ENCODE measurements around the gene NHLRC2. TPM values are rescaled to one million over a fixed set of nuclear protein-coding genes. Genes with fewer than 3 reads are reported as not detected.

The NHLRC2 gene
- total RNA-seq, 1 experiment from 2014 or later: 30.8 TPM

DNA sequence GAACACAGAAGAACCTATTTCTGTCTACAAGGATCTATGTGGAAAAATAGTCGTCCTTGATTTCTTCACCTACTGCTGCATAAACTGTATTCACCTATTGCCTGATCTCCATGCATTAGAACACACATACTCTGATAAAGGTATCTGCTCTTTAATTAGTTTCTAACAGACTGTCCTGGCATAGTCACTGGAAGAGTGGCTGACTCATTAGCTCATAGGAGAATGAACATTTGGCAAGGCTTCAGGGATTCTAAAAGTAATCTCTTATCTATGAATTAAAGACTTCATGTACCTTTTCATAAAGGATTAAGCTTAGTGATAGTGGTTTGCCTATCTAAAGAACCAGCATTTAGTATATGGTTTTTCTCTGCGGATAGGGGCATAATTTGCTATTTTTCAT lies 4.1 kb downstream of the NHLRC2 start:
- Mint-ChIP-seq H3K4me1 (ENCODE audit: low read depth, unreplicated experiment) (no peaks in the 10 kb centered on the region), H3K4me3 (ENCODE audit: unreplicated experiment) (no peak overlapping the region), H3K27me3 (ENCODE audit: insufficient read depth, unreplicated experiment) (no peaks in the 10 kb centered on the region), H3K36me3 (ENCODE audit: insufficient read depth, unreplicated experiment) (peaks cover 40% of the 10 kb centered on the region), H3K27ac (ENCODE audit: unreplicated experiment) (no peak overlapping the region), H3K9me3 (ENCODE audit: unreplicated experiment) (no peaks in the 10 kb centered on the region)
- DNase-seq: no peak
- TF ChIP-seq, protein P1, sequence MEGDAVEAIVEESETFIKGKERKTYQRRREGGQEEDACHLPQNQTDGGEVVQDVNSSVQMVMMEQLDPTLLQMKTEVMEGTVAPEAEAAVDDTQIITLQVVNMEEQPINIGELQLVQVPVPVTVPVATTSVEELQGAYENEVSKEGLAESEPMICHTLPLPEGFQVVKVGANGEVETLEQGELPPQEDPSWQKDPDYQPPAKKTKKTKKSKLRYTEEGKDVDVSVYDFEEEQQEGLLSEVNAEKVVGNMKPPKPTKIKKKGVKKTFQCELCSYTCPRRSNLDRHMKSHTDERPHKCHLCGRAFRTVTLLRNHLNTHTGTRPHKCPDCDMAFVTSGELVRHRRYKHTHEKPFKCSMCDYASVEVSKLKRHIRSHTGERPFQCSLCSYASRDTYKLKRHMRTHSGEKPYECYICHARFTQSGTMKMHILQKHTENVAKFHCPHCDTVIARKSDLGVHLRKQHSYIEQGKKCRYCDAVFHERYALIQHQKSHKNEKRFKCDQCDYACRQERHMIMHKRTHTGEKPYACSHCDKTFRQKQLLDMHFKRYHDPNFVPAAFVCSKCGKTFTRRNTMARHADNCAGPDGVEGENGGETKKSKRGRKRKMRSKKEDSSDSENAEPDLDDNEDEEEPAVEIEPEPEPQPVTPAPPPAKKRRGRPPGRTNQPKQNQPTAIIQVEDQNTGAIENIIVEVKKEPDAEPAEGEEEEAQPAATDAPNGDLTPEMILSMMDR (IDR thresholded peaks at IDR 0.05; ENCODE audit: insufficient read depth in 1 of 2, low read depth in 1 of 2, low read length in 1 of 2, severe bottlenecking in 1 of 2, unreplicated experiment in 1 of 2): no peak
- ChIA-PET CTCF (no interaction called here), POLR2A (interaction anchor here (0.5 kb wide), 1 partner anchor 903 kb away, joined by 20 read pairs; no protein-coding TSS in a partner anchor)
- intact Hi-C loops (cut with micrococcal nuclease; ENCODE audit: unreplicated experiment): no loop called here
- Histone ChIP-seq H3K27me3 (replicated peaks; ENCODE audit: control insufficient read depth, insufficient read depth, low read length) (no peaks in the 10 kb centered on the region), H3K36me3 (ENCODE audit: control insufficient read depth, insufficient read depth, low read length) (no peaks in the 10 kb centered on the region), H3K4me3 (ENCODE audit: low read depth, low read length) (no peak overlapping the region), H3K9me3 (no peaks in the 10 kb centered on the region), H3K4me1 (peaks cover 8% of the 10 kb centered on the region; the same call in 1 of the 2 replicates)
- BruUV-seq (replicated peaks): no TSS peak

DNA sequence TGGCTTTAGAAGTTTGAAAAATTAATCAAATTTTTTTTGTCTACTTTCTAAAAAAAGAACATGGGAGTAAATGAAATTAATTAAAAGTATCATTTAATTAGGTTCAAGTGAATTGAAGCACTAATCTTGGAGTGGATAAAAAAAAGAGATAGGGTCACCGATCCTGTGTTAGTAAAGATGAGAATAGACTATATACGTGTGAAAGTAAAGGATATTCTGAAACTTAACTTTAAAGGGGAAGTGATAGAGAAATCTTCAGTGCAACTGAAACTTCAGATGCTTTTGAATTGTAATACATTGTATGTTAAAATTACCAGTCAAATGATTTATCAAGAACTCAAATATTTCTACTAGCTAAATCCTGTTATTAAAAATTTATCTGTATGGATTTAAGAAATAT lies 4.8 kb downstream of the NHLRC2 start:
- no TSS peak for BruUV-seq (replicated peaks)
- DNase-seq: no peak
- CTCF ChIA-PET: no interaction called here
- Mint-ChIP-seq H3K4me1 (ENCODE audit: low read depth, unreplicated experiment) (no peaks in the 10 kb centered on the region), H3K27ac (ENCODE audit: unreplicated experiment) (no peak overlapping the region), H3K9me3 (ENCODE audit: unreplicated experiment) (no peaks in the 10 kb centered on the region), H3K27me3 (ENCODE audit: insufficient read depth, unreplicated experiment) (no peaks in the 10 kb centered on the region), H3K4me3 (ENCODE audit: unreplicated experiment) (no peak overlapping the region), H3K36me3 (ENCODE audit: insufficient read depth, unreplicated experiment) (peaks cover 44% of the 10 kb centered on the region)
- no peak overlapping the region for H3K4me3 ChIP-seq (ENCODE audit: low read depth, low read length)
- H3K36me3 ChIP-seq (ENCODE audit: control insufficient read depth, insufficient read depth, low read length): no peaks in the 10 kb centered on the region
- H3K27me3 ChIP-seq (replicated peaks; ENCODE audit: control insufficient read depth, insufficient read depth, low read length): no peaks in the 10 kb centered on the region
- intact Hi-C loops (cut with micrococcal nuclease; ENCODE audit: unreplicated experiment): no loop called here
- H3K4me1 ChIP-seq: peaks cover 8% of the 10 kb centered on the region; the same call in 1 of the 2 replicates
- TF ChIP-seq, protein P1 (IDR thresholded peaks at IDR 0.05; ENCODE audit: insufficient read depth in 1 of 2, low read depth in 1 of 2, low read length in 1 of 2, severe bottlenecking in 1 of 2, unreplicated experiment in 1 of 2): no peak
- POLR2A ChIA-PET: no interaction called here
- H3K9me3 ChIP-seq: no peaks in the 10 kb centered on the region

DNA sequence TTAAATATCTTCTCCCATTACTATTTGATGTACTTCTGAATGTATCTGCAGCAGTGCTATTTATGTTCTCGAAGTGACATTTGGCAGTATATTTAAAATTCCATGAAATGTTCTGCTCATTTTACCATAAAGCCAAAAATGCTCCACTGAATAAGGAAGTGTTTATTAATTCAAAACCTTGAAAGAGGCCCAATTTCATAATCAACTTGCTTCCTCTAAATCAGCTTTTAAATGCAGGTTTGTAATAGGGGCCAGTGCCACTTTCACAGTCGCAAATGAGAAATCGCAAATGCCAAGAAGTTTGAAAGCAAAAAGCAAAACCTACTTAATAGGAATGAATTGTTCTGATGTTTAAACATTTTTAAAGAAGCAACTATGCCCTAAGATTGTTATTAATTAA lies 11.4 kb downstream of the NHLRC2 start:
- Mint-ChIP-seq H3K4me1 (ENCODE audit: low read depth, unreplicated experiment) (no peaks in the 10 kb centered on the region), H3K4me3 (ENCODE audit: unreplicated experiment) (no peak overlapping the region), H3K36me3 (ENCODE audit: insufficient read depth, unreplicated experiment) (peaks cover 35% of the 10 kb centered on the region), H3K9me3 (ENCODE audit: unreplicated experiment) (no peaks in the 10 kb centered on the region), H3K27ac (ENCODE audit: unreplicated experiment) (no peak overlapping the region), H3K27me3 (ENCODE audit: insufficient read depth, unreplicated experiment) (no peaks in the 10 kb centered on the region)
- Histone ChIP-seq H3K4me3 (ENCODE audit: low read depth, low read length) (no peak overlapping the region), H3K27me3 (replicated peaks; ENCODE audit: control insufficient read depth, insufficient read depth, low read length) (no peaks in the 10 kb centered on the region), H3K9me3 (no peaks in the 10 kb centered on the region; the same call in 1 of the 2 replicates), H3K4me1 (no peaks in the 10 kb centered on the region), H3K36me3 (ENCODE audit: control insufficient read depth, insufficient read depth, low read length) (no peaks in the 10 kb centered on the region)
- ChIA-PET POLR2A (no interaction called here), CTCF (no interaction called here)
- DNase-seq: no peak
- TF ChIP-seq, protein P1 (IDR thresholded peaks at IDR 0.05; ENCODE audit: insufficient read depth in 1 of 2, low read depth in 1 of 2, low read length in 1 of 2, severe bottlenecking in 1 of 2, unreplicated experiment in 1 of 2): no peak
- BruUV-seq (replicated peaks): no TSS peak
- intact Hi-C loops (cut with micrococcal nuclease; ENCODE audit: unreplicated experiment): no loop called here

All from Caco-2 (cell line).